AG04449 (cell line): ENCODE results near the gene MINDY2.

Source experiments
- CTCF ChIA-PET: fragments of 350-600 bp; formaldehyde crosslinking; extraction: SDS; loops from one replicate; lab custom pipeline; 2021; ENCODE audit warnings: antibody characterized with exemption; lab: Yijun Ruan, JAX
- POLR2A ChIA-PET: fragments of 400-600, 350-600 bp; formaldehyde crosslinking; extraction: SDS; loops from one replicate; lab custom pipeline; 2020; ENCODE audit warnings: antibody characterized with exemption, inconsistent platforms; lab: Yijun Ruan, JAX
- DNase-seq: peaks from one replicate; pipeline ENCODE4 v3.0.0-alpha.2; 2010; ENCODE audit warnings: low read depth, low spot score
- H3K4me3 ChIP-seq: 2 replicates; pipeline ENCODE4 v1.5.1; 2011; ENCODE audit warnings: low read depth, mild to moderate bottlenecking, control low read depth, low read length
- CTCF ChIP-seq: IDR thresholded peaks from one replicate; pipeline ENCODE4 v1.5.1; 2011; ENCODE audit warnings: mild to moderate bottlenecking, moderate library complexity, low read length, control low read depth, inconsistent platforms; ENCODE audit not compliant: insufficient read depth; ENCODE audit errors: missing control alignments

MINDY2 gene

DNA sequence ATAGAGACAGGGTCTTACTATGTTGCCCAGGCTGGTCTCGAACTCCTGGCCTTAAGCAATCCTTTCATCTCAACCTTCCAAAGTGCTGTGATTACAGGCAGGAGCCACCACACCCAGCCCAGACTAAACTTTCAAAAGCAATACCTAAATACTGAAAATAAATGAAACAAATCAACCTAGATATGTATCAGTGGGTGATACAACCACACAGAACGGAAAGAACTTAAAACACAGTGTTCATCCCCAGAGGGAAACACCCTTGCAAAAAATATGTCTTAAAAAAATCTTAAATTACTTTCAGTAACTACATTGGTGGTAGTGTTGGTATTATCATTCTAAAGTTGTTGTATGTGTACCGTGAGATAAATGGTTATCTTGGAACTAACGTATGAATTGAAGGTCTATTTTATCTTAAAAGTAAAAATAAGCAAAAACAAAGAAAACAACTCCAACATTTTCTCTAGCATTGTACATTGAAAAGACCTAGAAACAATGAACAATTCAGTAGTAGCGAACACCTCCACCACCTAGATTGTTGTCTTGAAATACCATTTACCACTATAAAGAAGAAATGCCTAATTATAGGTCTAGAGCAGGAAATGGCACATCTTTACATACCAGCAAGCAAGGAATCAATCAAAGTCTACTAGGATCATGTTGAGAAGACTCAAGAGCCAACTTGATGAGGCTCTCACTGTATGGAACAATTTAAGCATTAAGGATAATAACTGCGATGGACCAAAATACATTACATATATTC lies 137.6 kb downstream of the MINDY2 start:
- TF ChIP-seq CTCF, result no peak
- DNase-seq, result no peak
- CTCF ChIA-PET, result interaction anchor here (1.1 kb wide), 1 partner anchor 17 kb away, joined by 3 read pairs; no protein-coding TSS in a partner anchor
- POLR2A ChIA-PET, result no interaction called here
- no peak overlapping the region for H3K4me3 ChIP-seq

- ChIA-PET POLR2A (no interaction called here), CTCF (no interaction called here)
- no peak for DNase-seq
Measured at GRCh38 chr15:58909616-58910015, 138.5 kb downstream of the MINDY2 start.

GRCh38 chr15:58910456-58910855 lies 139.4 kb downstream of the MINDY2 start:
- H3K4me3 ChIP-seq, result no peak overlapping the region
- no peak for TF ChIP-seq CTCF
- ChIA-PET POLR2A (no interaction called here), CTCF (no interaction called here)
- DNase-seq, result no peak

More at GRCh38 chr15:58909616-58910015, 138.5 kb downstream of the MINDY2 start:
- TF ChIP-seq CTCF, result no peak
- no peak overlapping the region for H3K4me3 ChIP-seq
